DMS53 treated with DMSO at 0.1 percent for 48 hours (cell line): Measurements from ENCODE around the gene PYHIN1.
A peak's percentile ranks its signal among the peaks of the same experiment; 100 is the strongest.

Experiments used
- DNase-seq: peaks from one replicate; lab custom pipeline; 2025; ENCODE audit not compliant: unreplicated experiment; lab: John Stamatoyannopoulos, UW

PYHIN1 gene

GRCh38 chr1:158931055-158931737, at the start of gene PYHIN1:
PYHIN1 (plus strand) TSS chr1:158931552; CDS start chr1:158936911, 5,359 bp downstream.
- DNase-seq, result no peak

GRCh38 chr1:158893654-158894053, 37.7 kb upstream of the PYHIN1 start:
- DNase-seq, result no peak

DNA sequence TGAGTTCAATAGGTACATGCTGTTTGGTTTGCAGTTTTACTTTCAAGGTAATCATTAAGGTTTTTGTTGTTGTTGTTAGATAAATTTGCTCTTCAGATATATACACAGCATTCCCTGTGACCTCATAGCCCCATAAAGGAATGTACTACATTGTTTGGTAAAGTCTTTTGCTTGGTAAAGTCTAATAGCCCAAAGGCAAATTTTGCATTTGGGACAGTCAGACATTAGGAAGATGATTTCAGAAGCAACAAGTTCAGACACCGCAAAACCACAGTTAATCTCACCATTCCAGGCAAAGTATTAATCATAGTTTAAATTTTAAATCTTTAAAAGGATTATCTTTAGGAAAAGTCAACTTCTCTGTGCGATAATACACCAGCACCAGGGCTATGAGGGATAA, 32.6 kb upstream of the PYHIN1 start:
- no peak for DNase-seq

- DNase-seq, result no peak
These were observed 29.7 kb upstream of the PYHIN1 start for GRCh38 chr1:158901623-158902022.

DNA sequence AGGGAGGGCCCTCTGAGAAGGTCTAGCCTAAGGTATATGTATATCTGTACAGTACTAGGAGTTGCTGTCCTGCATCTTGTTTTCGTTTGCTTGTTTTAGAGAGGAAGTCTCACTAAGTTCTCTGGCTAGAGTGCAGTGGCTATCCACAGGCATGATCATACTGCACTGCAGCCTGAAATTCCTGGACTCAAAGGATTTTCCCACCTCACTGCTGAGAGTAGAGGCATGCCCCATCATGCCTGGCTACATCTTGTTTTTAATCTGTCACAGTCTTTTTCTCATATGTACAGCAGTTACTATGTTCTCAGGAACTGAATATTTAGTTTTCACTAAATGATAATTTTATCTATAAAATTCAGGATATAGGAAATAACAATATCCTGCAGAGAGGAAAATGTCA, 15.3 kb upstream of the PYHIN1 start:
- DNase-seq, result no peak

GRCh38 chr1:158924677-158925076, 6.7 kb upstream of the PYHIN1 start:
- DNase-seq, result no peak

DNA sequence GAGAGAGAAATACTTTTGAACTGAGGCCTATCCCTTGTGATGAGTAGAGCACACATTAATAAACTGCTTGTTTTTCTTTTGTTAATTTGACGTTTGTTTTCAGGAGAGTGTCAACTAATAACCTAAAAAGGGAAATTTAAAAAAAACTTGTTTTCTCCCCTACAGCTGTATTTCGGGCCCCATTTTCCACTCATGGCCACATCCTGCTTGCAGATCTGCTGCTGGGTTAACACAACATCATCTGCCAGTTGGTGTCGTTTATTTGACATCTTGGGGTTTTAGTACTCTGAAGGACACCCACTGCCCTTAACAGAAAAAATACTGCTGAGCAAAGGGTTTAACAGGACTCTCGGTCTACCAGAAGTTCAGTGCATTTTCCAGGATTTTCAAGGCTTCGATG, 848 bp upstream of the PYHIN1 start:
- no peak for DNase-seq

- DNase-seq, result no peak
These were observed 819 bp downstream of the PYHIN1 start for GRCh38 chr1:158932171-158932570.

DNA sequence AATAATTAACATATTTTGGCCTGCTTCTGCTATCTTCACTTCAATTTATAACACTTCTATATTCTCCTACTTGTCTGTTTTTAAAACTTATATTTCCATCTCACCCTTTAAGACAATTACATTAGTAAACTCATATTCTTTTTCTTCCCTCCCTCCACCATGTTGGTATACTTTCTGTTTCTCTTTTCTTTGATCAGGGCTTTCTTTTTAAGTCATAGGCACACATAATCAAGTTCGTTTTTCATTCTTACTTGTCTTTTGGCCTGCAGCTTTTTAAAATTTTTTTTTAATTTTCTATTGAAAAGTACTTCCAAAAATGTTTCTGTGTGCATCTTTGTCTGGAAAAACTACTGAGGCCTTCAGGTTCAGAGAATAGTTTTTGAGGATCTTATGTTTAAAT, 2.3 kb downstream of the PYHIN1 start:
- no peak for DNase-seq

GRCh38 chr1:158939180-158939579, 7.8 kb downstream of the PYHIN1 start:
- no peak for DNase-seq

DNA sequence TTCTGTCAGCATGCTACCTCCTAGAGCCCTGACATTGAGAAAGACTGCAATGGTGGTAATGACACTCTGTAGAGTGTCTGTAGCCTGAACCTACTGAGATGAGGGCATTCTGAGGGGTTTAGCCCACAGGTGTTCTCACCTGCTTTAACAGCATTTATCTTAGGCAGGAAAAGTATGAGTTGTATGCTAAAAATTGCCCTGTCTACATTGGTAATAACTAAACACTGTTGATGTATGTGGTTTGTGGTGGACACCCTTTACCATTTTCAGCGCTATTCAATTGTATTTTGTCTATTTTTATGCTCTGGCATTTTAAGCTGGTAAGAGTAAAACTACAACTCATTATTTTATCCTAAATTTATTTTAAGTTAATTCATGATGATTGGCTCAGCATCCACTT, 10.0 kb downstream of the PYHIN1 start:
- no peak for DNase-seq

DNA sequence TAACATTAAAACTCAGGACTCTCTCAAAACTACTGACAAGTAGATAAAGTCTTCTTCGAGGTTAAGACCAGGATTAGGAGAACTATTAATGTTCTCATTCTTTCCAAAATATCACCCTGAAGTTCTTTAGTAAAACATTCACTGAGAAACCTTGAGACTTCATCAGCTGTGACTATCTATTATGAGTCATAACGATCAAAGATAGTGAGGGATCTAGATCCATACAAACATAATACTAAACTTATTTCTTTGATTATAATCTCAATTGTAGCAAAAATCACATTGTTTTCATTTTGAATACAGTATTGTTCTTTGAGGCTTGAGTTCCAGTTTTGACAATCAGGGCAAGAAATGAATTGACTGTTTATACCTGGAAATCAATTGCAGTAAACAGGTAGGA, 11.1 kb downstream of the PYHIN1 start:
- DNase-seq, result no peak

- DNase-seq, result no peak
These were observed 11.7 kb downstream of the PYHIN1 start for GRCh38 chr1:158943059-158943458.

GRCh38 chr1:158945061-158945460, 13.7 kb downstream of the PYHIN1 start:
- DNase-seq, result no peak

GRCh38 chr1:158946785-158947184, 15.4 kb downstream of the PYHIN1 start:
- DNase-seq, result no peak

DNA sequence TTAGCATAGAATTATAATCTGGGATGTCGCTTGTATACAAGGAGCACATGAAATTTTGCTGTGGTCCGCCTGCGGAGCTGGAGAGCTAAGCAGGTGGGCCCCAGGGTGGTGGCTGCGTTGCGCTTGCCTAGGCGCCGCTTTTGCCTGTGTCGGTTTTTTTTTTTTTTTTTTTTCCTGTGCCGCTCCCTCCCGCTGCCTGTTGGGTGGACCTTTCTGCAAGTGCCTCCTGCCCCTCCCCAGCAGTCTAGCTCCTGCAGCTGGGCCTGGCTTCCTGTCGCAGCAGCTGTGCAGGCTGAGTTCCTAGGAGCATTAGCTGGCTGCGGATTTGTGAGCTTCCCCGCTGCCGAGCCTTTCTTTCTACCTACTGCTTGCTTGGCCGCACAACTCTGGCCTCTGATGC, 20.6 kb downstream of the PYHIN1 start:
- DNase-seq, result peak; percentile 91

GRCh38 chr1:158952416-158952815, 21.1 kb downstream of the PYHIN1 start:
- peak; percentile 71 for DNase-seq

GRCh38 chr1:158961178-158961577, 29.8 kb downstream of the PYHIN1 start:
- no peak for DNase-seq

GRCh38 chr1:158962983-158963382, 31.6 kb downstream of the PYHIN1 start:
- no peak for DNase-seq

DNA sequence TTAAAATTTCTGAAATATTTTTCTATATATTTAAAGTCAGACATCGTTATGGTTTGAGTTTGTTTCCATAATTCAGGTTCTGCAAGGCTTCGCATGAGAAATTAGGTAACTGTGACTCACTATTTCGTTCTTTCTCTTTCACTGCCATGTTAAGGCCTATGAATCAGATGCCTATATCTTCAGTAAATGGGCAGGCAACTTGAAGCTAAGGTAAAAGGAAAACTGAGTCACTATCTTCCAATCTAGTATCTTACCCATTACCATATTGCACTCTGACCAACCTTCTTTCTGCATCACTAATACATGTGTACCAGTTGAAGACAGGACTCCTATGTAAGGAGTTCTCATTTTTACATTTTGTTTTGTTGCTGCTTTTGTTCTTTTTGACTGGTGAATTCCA, 37.8 kb downstream of the PYHIN1 start:
- no peak for DNase-seq

DNA sequence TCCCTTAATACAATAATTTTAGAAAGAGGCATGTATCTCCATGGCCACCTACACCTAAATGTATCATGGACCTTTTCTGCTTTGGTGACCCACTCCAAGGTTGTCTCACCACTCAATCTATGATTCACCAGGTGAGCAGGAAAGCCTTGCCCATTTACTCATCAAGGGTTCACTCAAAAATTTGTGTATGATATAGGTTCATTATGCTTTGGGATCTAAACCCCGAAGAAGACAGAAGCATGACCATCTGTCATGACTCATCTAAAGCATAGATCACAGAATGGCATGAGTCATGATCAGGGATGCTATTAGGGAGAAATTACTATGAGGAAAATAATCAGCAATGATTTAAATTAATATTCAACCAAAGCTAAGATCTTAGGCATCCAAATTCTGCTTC, 38.5 kb downstream of the PYHIN1 start:
- DNase-seq, result peak; percentile 27

DNA sequence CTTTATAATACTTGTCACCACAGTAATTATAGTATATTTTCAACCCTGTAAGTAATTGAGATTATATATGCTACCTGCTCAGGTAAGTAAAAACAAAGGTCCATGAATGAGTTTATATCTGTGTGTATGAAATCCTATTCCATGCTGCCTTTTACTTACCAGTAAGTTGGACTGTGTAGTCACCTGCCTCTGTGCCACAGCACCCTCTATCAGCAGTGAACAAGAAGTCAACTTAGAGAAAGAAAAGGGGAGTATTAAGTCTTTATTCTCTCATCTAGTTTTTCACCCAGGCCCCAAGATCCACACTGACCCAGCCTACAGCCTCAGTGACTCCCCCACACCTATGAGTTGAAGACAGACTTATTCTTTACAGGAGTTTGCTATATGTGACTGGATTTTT, 41.5 kb downstream of the PYHIN1 start:
- DNase-seq, result peak; percentile 65

DNA sequence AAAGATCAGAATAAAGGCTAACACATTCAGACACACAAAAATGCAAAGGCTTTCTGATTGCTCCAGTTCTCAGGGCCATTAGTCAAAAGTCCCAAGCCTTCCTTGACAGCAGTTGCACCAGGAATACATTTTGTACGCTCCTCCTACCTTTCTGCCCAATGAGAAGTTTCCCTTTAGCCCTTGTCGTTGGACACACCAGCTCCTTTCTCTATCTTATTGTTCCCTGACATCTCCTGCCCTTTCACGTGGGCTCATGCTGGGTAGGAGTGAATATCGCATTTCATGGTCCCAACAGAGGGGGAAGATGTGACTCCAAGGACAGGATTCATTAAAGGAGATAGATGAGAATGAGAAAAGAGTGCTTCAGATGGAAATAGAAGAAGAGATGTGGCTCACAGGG, 44.9 kb downstream of the PYHIN1 start:
- DNase-seq, result no peak
